ENCODE data around the gene CISTR. TPM values are rescaled to one million over a fixed set of nuclear protein-coding genes. Genes with fewer than 3 reads are reported as not detected.

CISTR gene
- total and polyA plus RNA-seq, 2 experiments from 2014 or later = not detected

DNA sequence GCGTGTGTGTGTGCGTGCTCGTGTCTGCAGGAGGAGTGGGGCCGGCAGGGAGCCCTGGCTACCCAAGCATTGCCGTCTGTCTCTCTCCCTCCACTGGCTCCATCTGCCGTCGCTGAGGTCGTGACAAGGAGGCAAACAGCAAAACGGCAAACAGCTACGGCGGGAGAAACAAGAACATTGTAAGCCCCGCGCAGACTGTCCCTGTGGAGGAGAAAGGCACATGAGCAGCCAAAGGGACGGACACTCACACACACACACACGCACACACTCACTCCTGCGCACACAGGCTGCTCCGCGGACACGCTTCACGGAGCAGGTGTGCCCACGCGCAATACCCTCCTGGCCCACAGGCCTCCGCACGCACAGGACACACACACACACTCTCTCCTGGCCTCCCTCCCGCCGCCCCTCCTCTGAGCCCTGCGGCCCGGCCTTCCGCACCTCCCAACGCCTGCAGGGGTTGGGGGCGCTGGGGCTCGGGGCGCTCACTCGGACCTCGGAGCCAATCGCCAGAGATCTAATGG lies 905 bp downstream of the CISTR start:
- H3K4me3 ChIP-seq = peak overlapping the region; percentile 56
- H3K9me2 ChIP-seq (ENCODE audit: insufficient read depth) = no peaks in the 10 kb centered on the region
- TF ChIP-seq EZH2 (IDR thresholded peaks at IDR 0.05; ENCODE audit: insufficient read depth, poor library complexity, severe bottlenecking) (peak; percentile 88), EZH2phosphoT487 (IDR thresholded peaks at IDR 0.05; ENCODE audit: insufficient read depth, low read depth) (peak; percentile 17; the same call in 1 of the 2 replicates)
- no peak overlapping the region for H3K27ac ChIP-seq
- no peak overlapping the region for H3K9ac ChIP-seq
- H4K20me1 ChIP-seq (ENCODE audit: insufficient read depth) = no peaks in the 10 kb centered on the region
- H3K36me3 ChIP-seq (ENCODE audit: low read depth) = no peaks in the 10 kb centered on the region
- 0 out of 2 replicates have a peak, but pooled peaks cover 4% of the 10 kb centered on the region for H3F3A ChIP-seq (ENCODE audit: insufficient read depth)
- peaks cover 84% of the 10 kb centered on the region for H3K27me3 ChIP-seq (replicated peaks; ENCODE audit: insufficient read depth)
- H2AFZ ChIP-seq = 0 out of 2 replicates have a peak overlapping the region, but pooled peaks have one; percentile 12
- in situ Hi-C loops (cut with MboI) = loop anchor here (10.0 kb wide), 1 partner anchor 454 kb away; no protein-coding TSS in a partner anchor
- peak overlapping the region; percentile 36 for H3K4me2 ChIP-seq (ENCODE audit: unreplicated experiment)
- H3K9me3 ChIP-seq (ENCODE audit: low read depth) = no peaks in the 10 kb centered on the region
- H3K79me2 ChIP-seq (ENCODE audit: insufficient read depth) = no peaks in the 10 kb centered on the region
- no peaks in the 10 kb centered on the region; the same call in 1 of the 2 replicates for H3K4me1 ChIP-seq (ENCODE audit: insufficient read depth)
- WGBS, 2 experiments (ENCODE audit: low coverage in 1 of 2, low lambda C conversion rate in 2 of 2, missing lambda C conversion rate in 2 of 2) = 1 to 2% methylated on average over 25 to 36 of the region's 36 CpGs
- DNase-seq = peak; percentile 43

DNA sequence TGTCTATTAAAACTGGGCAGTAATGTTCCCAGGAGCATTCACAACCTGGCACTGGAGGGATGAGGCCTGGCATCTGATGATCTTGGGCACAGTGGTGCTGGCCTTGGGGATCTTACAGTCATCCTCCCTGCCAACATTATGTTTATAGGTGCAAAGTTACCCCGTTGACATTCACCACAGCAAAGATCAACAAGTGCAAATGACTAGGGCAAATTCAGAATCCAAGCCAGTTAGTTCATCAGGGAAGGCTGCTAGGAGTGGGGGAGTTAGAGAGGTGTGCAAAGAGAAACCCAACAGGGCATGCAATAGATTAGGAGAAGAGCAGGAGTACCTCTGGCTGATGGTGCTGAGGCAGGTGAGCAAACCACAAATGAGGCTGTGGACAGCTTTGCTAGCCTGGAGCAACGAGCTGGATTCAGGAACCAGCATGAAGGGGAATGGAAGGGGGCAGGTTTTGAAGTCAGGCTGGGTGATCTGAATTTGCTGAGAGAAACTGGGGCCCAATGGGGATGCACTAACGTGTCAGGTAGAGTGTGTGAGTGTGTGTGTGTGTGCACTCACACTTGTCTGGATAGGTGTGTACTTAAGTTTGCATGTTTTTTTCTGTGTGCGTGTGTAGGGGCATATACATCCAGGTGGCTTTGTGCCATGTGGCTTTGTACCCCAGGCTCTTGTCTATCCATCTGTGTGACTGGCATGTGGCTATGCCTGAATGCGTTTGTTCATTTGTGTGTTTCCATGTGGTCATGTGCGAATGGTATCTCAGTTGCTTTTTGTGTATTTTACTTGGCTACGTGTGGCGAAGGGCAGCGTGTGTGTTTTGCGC lies 1.6 kb downstream of the CISTR start:
- peaks cover 85% of the 10 kb centered on the region for H3K27me3 ChIP-seq (replicated peaks; ENCODE audit: insufficient read depth)
- no peak overlapping the region for H3K4me2 ChIP-seq (ENCODE audit: unreplicated experiment)
- H3K4me1 ChIP-seq (ENCODE audit: insufficient read depth) = no peaks in the 10 kb centered on the region; the same call in 1 of the 2 replicates
- no peaks in the 10 kb centered on the region for H4K20me1 ChIP-seq (ENCODE audit: insufficient read depth)
- no peak overlapping the region for H3K4me3 ChIP-seq
- no peaks in the 10 kb centered on the region for H3K36me3 ChIP-seq (ENCODE audit: low read depth)
- TF ChIP-seq EZH2phosphoT487 (IDR thresholded peaks at IDR 0.05; ENCODE audit: insufficient read depth, low read depth) = no peak
- no peak for TF ChIP-seq EZH2 (IDR thresholded peaks at IDR 0.05; ENCODE audit: insufficient read depth, poor library complexity, severe bottlenecking)
- 18 to 22% methylated on average over 10 of the region's 10 CpGs for WGBS, 2 experiments (ENCODE audit: low coverage in 1 of 2, low lambda C conversion rate in 2 of 2, missing lambda C conversion rate in 2 of 2)
- H3K9ac ChIP-seq = no peak overlapping the region
- in situ Hi-C loops (cut with MboI) = loop anchor here (10.0 kb wide), 2 partner anchors 205 to 455 kb away; no protein-coding TSS in a partner anchor
- 0 out of 2 replicates have a peak, but pooled peaks cover 4% of the 10 kb centered on the region for H3F3A ChIP-seq (ENCODE audit: insufficient read depth)
- H2AFZ ChIP-seq = 0 out of 2 replicates have a peak overlapping the region, but pooled peaks have one; percentile 12
- H3K9me2 ChIP-seq (ENCODE audit: insufficient read depth) = no peaks in the 10 kb centered on the region
- DNase-seq = no peak
- no peaks in the 10 kb centered on the region for H3K79me2 ChIP-seq (ENCODE audit: insufficient read depth)
- no peaks in the 10 kb centered on the region for H3K9me3 ChIP-seq (ENCODE audit: low read depth)
- H3K27ac ChIP-seq = no peak overlapping the region

DNA sequence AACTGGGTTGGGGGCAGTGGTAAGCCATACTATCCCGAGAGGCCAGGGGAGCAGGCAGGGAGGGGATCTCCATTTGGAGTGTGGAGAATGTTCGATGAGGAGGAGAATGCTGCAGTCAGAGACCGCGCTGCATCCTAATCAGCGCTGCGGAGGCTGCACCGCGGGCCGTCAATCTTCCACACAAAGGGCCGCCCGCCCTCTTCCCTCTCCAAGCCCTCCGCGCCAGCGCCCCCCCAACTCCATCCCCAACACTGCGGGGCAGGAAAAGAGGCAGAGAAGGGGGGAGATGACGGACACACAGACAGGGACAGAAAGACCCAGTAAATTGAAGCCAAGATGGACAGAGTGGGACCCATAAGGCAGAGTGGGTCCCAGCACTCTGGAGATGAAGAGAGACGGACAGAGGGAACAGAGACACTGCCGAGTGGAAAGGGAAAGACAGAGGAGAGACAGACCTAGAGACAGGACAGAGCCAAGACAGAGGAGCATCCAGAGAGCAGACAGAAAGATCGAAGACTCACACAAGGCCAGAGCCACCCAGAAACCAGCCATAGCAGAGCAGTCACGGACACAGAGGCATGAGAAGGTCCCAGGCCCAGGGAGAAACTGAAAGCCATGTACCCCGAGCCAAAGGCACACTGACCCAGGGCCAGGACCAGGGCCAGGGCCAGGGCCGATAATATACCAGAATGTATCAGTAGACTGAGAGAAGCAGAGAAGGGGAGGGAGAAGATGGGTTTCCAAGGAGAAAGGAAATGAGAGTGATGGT lies 3.5 kb downstream of the CISTR start:
- Histone ChIP-seq H4K20me1 (ENCODE audit: insufficient read depth) (no peaks in the 10 kb centered on the region), H2AFZ (no peak overlapping the region), H3K27ac (no peak overlapping the region), H3K79me2 (ENCODE audit: insufficient read depth) (no peaks in the 10 kb centered on the region), H3K9ac (no peak overlapping the region), H3K36me3 (ENCODE audit: low read depth) (no peaks in the 10 kb centered on the region), H3K9me3 (ENCODE audit: low read depth) (no peaks in the 10 kb centered on the region), H3K9me2 (ENCODE audit: insufficient read depth) (no peaks in the 10 kb centered on the region), H3K4me2 (ENCODE audit: unreplicated experiment) (no peak overlapping the region), H3K4me1 (ENCODE audit: insufficient read depth) (no peaks in the 10 kb centered on the region; the same call in 1 of the 2 replicates), H3K4me3 (no peak overlapping the region), H3K27me3 (replicated peaks; ENCODE audit: insufficient read depth) (peaks cover 80% of the 10 kb centered on the region), H3F3A (ENCODE audit: insufficient read depth) (no peaks in the 10 kb centered on the region)
- DNase-seq = no peak
- no peak for TF ChIP-seq EZH2phosphoT487 (IDR thresholded peaks at IDR 0.05; ENCODE audit: insufficient read depth, low read depth)
- TF ChIP-seq EZH2 (IDR thresholded peaks at IDR 0.05; ENCODE audit: insufficient read depth, poor library complexity, severe bottlenecking) = no peak
- in situ Hi-C loops (cut with MboI) = loop anchor here (10.0 kb wide), 1 partner anchor 203 kb away; no protein-coding TSS in a partner anchor
- 48 to 54% methylated on average over 13 to 22 of the region's 22 CpGs for WGBS, 2 experiments (ENCODE audit: low coverage in 1 of 2, low lambda C conversion rate in 2 of 2, missing lambda C conversion rate in 2 of 2)

DNA sequence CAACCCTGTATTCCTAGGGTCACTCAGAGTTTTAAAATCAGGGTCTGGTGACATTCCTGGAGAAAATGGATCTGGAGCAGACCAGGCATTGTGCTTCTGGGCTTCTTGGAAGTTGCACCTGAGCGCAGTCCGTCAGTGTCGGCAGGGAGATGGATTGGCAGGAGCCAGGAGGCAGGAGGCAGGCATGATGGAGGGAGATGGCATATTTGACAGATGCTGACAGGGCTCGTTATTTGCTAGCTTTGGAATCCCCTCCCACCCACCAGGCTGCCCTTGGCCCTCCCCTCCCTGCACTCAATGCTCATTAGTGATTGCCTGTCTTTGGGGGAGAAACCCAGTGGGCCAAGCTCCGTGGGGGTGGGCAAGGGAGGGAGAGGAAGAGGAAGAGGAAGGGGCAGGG lies 4.7 kb downstream of the CISTR start:
- Histone ChIP-seq H3K4me3 (no peak overlapping the region), H3F3A (ENCODE audit: insufficient read depth) (no peaks in the 10 kb centered on the region), H2AFZ (no peak overlapping the region), H3K36me3 (ENCODE audit: low read depth) (no peaks in the 10 kb centered on the region), H3K27me3 (replicated peaks; ENCODE audit: insufficient read depth) (peaks cover 69% of the 10 kb centered on the region), H4K20me1 (ENCODE audit: insufficient read depth) (no peaks in the 10 kb centered on the region), H3K4me1 (ENCODE audit: insufficient read depth) (no peaks in the 10 kb centered on the region; the same call in 1 of the 2 replicates), H3K27ac (no peak overlapping the region), H3K9me2 (ENCODE audit: insufficient read depth) (no peaks in the 10 kb centered on the region), H3K9me3 (ENCODE audit: low read depth) (no peaks in the 10 kb centered on the region), H3K4me2 (ENCODE audit: unreplicated experiment) (no peak overlapping the region), H3K79me2 (ENCODE audit: insufficient read depth) (no peaks in the 10 kb centered on the region), H3K9ac (no peak overlapping the region)
- no peak for TF ChIP-seq EZH2phosphoT487 (IDR thresholded peaks at IDR 0.05; ENCODE audit: insufficient read depth, low read depth)
- no peak for TF ChIP-seq EZH2 (IDR thresholded peaks at IDR 0.05; ENCODE audit: insufficient read depth, poor library complexity, severe bottlenecking)
- 47 to 52% methylated on average over 5 of the region's 5 CpGs for WGBS, 2 experiments (ENCODE audit: low coverage in 1 of 2, low lambda C conversion rate in 2 of 2, missing lambda C conversion rate in 2 of 2)
- in situ Hi-C loops (cut with MboI) = loop anchor here (10.0 kb wide), 1 partner anchor 202 kb away; no protein-coding TSS in a partner anchor
- no peak for DNase-seq
